Epithelial cell of proximal tubule (primary cell): ENCODE measurements around the gene ANKRD2. TPM values are rescaled to one million over a fixed set of nuclear protein-coding genes. Genes with fewer than 3 reads are reported as not detected.
A peak's percentile ranks its signal among the peaks of the same experiment; 100 is the strongest.

Source experiments
- DNase-seq: peaks from one replicate; pipeline ENCODE4 v3.0.0-alpha.2; 2011; ENCODE audit warnings: low read depth
- H3K4me3 ChIP-seq: 2 replicates; pipeline ENCODE4 v1.5.1; 2011; ENCODE audit warnings: low read depth, mild to moderate bottlenecking, low read length
- total RNA-seq: library from RNA; depleted of rRNA; stranded (reverse); fragments of >200 nt; gene quantifications from 2 replicates; pipeline ENCODE4 v1.2.3, GENCODE V29; 2015
- TF ChIP-seq, protein P1 (sequence below): conservative IDR thresholded peaks from 2 replicates; pipeline ENCODE4 v1.5.1; 2012; ENCODE audit warnings: low read depth, mild to moderate bottlenecking, low read length

The ANKRD2 gene
- total RNA-seq, 1 donor from 2014 or later = 6.8 TPM

DNA sequence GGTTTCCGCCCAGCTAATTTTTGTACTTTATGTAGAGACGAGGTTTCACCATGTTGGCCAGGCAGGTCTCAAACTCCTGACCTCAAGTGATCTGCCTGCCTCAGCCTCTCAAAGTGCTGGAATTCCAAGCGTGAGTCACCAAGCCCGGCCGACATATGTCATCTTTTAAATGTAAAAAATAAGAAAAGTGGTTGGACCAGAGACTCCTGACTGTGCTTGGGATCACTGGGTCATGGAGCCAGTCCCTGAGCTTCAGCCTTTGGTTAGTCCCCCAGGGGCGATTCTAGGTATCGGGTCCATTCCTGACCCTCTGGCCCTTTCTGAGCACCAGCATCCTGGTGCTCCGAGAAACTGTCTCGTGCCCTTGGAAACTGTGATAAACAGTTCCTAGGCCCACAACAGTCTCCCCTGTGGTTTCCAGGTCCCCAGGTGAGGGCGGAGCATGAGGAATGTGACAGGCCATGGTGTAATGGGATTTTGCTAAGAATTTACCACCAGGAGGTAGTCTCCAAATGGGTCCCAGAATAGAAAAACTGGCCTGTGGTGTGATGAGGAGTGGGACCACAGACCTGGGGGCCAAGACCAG lies 41.1 kb upstream of the ANKRD2 start:
- no peak for DNase-seq
- TF ChIP-seq, protein P1, sequence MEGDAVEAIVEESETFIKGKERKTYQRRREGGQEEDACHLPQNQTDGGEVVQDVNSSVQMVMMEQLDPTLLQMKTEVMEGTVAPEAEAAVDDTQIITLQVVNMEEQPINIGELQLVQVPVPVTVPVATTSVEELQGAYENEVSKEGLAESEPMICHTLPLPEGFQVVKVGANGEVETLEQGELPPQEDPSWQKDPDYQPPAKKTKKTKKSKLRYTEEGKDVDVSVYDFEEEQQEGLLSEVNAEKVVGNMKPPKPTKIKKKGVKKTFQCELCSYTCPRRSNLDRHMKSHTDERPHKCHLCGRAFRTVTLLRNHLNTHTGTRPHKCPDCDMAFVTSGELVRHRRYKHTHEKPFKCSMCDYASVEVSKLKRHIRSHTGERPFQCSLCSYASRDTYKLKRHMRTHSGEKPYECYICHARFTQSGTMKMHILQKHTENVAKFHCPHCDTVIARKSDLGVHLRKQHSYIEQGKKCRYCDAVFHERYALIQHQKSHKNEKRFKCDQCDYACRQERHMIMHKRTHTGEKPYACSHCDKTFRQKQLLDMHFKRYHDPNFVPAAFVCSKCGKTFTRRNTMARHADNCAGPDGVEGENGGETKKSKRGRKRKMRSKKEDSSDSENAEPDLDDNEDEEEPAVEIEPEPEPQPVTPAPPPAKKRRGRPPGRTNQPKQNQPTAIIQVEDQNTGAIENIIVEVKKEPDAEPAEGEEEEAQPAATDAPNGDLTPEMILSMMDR = no peak
- H3K4me3 ChIP-seq = no peak overlapping the region

GRCh38 chr10:97532935-97533671 lies 39.5 kb upstream of the ANKRD2 start:
- no peak for DNase-seq
- TF ChIP-seq, protein P1 = no peak
- H3K4me3 ChIP-seq = no peak overlapping the region

- TF ChIP-seq, protein P1 = no peak
- H3K4me3 ChIP-seq = no peak overlapping the region
Observed at GRCh38 chr10:97533888-97534287, 38.7 kb upstream of the ANKRD2 start.

DNA sequence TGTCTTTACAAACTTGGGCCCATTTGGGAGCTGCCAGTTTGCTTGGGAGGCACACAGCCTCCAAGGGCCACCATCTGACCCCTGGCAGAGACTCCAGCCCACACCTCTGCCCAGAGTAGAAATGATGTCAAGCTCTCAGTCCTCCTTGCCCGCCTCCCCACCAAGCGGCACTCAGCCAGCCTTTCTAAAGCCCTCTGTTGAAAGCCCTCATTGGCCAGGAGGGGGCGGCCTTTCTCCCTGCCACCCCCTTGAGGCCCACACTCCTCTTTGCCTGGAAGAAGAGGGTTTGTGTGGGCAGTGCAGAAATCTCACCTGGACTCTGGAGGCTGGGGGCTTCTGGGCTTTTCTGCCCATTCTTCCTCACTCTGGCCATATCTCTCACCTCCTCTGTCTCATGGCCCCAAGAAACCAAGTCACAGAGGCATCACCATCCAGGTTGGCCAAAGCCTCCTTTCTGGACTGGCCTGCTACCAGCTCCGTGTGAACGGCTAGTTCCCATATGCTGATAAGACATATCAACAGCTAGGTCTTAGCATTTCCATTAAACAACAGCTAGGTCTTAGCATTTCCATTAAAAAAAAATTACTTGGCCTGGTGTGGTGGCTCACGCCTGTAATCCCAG lies 37.7 kb upstream of the ANKRD2 start:
- TF ChIP-seq, protein P1 = peak; percentile 81
- no peak overlapping the region for H3K4me3 ChIP-seq
- no peak for DNase-seq

More at GRCh38 chr10:97533888-97534287, 38.7 kb upstream of the ANKRD2 start:
- DNase-seq = no peak

DNA sequence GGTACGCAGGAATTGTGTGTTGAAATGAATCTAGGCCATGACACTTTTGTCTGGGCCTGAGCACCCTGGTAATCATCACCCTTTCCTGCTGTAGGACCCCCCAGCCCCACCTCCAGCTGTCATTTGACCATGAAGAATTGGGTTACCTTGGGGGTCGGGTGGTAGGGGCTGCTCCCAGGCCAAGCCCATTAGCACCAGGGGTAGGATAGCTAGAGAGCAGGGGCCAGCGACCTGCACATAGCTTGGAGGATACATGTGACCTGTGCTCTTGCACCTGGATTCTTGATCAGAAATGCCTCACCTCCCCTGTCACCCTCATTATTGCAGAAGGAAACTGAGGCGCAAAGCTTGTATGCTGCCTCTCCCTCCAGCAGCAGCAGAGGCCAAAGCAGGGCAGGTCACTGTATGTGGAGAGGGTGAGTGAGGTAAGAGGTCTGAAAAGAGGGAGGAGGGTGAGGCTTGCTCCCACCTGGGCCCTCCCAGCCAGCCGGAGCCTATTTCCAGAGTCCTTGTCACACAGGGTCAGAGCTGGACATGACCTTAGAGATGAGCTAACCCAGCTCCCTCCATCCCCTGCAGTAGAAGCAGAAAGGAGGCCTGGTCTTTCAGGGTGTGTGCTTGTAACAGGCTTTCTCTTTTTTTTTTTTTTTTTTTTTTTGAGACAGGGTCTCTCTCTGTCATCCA lies 35.3 kb upstream of the ANKRD2 start:
- TF ChIP-seq, protein P1 = no peak
- DNase-seq = no peak
- H3K4me3 ChIP-seq = no peak overlapping the region

GRCh38 chr10:97538411-97538810 lies 34.2 kb upstream of the ANKRD2 start:
- DNase-seq = no peak

More at GRCh38 chr10:97538411-97538810, 34.2 kb upstream of the ANKRD2 start:
- H3K4me3 ChIP-seq = no peak overlapping the region
- TF ChIP-seq, protein P1 = no peak
